HG03442 (cell line): ENCODE results near the gene KDM2A.

Experiments used
- ATAC-seq: cut with Tn5 transposase; IDR thresholded peaks from one replicate; pipeline ENCODE4 v1.9.1; 2021; ENCODE audit warnings: mild to moderate bottlenecking, moderate library complexity; ENCODE audit not compliant: unreplicated experiment

The KDM2A gene

DNA sequence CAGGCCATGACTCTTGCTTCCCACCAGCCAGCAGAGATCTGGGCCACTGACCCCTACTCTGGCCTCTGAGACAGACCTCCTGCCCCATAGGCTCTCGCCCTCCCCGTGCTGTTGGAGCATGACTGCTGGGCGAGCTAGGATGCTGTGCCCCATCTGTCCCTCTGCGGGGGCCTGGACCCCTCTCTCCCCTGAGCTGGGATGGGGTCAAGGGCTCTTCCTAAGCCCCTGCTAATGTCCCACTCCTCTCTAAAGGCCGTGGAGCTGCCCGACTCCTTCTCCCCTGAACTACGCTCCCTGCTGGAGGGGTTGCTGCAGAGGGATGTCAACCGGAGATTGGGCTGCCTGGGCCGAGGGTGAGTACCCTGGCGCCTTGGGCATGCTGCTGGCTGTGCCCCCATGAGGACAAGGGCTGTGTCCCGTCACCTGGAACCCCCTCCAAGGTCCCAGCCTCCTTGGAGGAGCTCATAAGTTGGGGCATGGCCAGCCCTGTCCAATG, 163.9 kb downstream of the KDM2A start:
- ATAC-seq, result no peak

DNA sequence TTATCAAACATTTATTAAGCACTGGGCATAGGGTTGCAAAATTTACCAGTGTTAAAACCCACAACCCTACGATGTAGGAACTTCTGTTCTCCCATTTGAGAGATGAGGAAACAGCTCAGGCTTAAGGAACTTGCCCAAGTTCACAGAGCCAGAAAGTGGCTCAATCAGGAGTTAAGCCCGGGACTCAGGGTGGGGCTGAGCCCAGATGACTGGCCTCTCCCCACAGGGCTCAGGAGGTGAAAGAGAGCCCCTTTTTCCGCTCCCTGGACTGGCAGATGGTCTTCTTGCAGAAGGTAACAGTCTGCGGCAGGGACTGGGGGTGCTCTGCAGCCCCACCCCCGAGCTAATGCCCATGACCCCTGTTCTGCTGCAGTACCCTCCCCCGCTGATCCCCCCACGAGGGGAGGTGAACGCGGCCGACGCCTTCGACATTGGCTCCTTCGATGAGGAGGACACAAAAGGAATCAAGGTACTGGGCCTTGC, 164.5 kb downstream of the KDM2A start:
- no peak for ATAC-seq

DNA sequence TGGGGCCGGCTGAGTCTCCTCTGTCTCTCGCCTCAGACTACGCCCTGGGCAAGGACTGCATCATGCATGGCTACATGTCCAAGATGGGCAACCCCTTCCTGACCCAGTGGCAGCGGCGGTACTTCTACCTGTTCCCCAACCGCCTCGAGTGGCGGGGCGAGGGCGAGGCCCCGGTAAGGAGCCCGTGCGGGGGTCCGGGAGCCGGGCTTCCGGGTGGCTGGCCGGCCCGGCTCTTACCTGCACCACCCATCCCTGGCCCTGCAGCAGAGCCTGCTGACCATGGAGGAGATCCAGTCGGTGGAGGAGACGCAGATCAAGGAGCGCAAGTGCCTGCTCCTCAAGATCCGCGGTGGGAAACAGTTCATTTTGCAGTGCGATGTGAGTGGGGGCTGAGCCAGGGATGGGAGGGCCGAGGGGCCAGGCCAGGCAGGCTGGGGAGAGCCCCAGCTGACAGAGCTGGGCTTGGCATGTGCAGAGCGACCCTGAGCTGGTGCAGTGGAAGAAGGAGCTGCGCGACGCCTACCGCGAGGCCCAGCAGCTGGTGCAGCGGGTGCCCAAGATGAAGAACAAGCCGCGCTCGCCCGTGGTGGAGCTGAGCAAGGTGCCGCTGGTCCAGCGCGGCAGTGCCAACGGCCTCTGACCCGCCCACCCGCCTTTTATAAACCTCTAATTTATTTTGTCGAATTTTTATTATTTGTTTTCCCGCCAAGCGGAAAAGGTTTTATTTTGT, 165.9 kb downstream of the KDM2A start:
- ATAC-seq, result no peak

GRCh38 chr11:67285541-67286498, 166.8 kb downstream of the KDM2A start:
- ATAC-seq, result no peak

GRCh38 chr11:67286621-67287333, 167.7 kb downstream of the KDM2A start:
- ATAC-seq, result no peak

DNA sequence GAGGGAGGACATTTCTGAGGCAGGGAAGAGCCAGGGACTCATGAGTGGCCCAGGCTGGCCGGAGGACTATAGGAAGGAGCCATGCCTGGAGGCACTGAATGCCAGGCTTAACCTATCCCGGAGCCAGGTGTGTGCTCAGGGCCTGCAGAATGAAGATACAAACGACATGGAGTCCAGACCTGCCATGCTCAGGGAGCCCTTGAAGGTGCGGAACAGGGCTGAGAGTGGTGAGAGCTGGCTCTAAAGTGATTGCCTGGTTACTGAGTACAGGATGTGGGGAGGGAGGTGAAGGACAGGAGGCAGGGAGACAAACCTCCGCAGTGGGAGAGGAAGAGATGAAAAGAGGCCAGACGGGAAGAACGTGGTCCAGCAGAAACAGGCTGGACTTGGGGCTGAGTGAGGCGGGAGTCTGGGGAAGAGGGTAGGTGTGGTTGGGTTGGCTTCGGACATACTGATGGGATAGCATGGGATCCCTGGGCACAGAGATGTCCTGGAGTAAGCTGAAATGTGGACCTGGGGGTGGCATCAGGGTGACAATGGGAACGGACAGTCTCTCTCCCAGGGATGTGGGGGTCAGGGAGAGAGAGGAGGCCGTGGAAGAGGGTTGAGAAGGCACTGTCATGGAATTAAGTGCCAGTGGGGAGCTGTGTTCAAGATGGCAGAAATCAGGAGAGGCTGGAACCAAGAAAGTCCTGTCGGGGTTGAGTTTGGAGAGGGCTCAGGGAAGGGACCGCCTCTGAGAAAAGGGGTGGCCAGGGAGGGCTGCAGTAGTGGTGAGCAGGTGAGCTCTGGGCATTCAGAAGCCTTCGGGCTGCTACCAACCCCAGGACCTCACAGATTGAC, 168.5 kb downstream of the KDM2A start:
- ATAC-seq, result no peak

- no peak for ATAC-seq
Observed at GRCh38 chr11:67288198-67288451, 169.1 kb downstream of the KDM2A start.

GRCh38 chr11:67288452-67289225, 169.6 kb downstream of the KDM2A start:
- ATAC-seq, result peak; percentile 62

DNA sequence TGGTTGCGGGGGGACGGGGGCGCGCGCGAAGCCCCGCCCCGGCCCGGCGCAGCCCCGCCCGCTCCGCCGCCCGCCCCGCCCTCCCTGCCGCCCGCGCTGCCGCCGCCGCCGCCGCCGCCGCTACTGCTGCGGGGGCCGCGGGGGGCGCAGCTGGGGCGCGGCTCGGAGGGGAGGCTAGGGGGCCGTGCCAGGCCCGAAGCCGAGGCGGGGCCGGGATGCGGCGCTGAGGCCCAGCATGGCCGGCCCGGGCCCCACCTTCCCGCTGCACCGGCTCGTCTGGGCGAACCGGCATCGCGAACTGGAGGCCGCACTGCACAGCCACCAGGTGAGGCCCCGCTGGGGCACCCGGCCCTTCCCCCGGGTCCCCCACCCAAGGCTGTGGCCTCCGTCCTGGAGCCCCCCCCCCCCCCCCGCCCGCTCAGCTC, 170.2 kb downstream of the KDM2A start, which contains the start of gene ANKRD13D:
Gene ANKRD13D (plus strand): TSS at position 78 of the 425 bp plus-strand sequence. CDS start 158 bp downstream, at position 236.
- ATAC-seq, result no peak

DNA sequence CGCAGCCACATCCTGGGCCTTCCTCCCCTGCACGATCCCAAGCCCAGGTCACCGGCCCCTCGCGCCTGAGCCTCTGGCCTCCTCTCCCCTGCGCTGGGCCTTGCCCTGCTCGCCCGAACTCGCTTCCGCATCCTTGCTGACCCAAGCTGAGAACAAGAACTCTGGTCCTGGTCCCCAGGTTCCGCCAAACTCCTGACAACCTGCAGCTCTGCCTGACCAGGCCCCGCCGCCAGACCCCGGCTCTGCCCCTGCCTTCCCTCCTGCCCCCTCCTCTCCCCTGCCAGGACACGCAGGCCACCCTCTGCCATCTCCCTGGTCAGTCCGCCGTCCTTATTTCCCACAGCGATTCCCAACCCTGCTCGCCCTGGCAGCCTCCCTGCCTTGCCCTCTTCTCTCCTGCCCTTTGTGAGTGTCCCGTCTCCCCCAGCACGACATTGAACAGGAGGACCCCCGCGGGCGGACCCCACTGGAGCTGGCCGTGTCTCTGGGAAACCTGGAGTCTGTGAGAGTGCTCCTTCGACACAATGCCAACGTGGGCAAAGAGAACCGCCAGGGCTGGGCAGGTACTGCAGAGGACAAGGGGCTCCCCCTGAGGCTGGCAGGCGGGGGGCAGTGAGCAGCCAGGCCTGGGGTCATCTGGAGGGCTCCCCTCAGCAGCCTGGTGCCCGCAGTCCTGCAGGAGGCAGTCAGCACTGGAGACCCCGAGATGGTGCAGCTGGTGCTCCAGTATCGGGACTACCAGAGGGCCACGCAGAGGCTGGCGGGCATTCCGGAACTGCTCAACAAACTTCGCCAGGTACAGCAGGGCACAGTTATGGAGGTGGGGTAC, 170.8 kb downstream of the KDM2A start:
- ATAC-seq, result no peak

DNA sequence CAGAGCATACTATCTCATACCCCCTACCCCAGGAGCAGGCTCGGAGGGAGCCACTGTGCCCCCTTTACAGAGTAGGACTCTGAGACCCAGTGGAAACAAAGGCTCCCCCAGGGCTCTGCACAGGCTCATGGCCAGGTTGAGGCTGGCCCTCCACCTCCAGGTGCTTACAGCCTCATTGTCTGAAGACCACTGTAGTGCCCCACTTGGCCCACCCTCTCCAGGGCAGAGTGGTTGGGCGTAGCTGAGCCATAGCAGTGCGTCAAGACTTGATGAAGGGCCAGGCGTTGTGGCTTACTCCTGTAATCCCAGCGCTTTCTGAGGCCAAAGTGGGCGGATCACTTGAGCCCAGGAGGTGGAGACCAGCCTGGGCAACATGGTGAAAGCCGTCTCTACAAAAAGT, 171.7 kb downstream of the KDM2A start:
- no peak for ATAC-seq

GRCh38 chr11:67291481-67292381, 172.7 kb downstream of the KDM2A start:
- no peak for ATAC-seq

- no peak for ATAC-seq
Observed at GRCh38 chr11:67292671-67293070, 173.6 kb downstream of the KDM2A start.

DNA sequence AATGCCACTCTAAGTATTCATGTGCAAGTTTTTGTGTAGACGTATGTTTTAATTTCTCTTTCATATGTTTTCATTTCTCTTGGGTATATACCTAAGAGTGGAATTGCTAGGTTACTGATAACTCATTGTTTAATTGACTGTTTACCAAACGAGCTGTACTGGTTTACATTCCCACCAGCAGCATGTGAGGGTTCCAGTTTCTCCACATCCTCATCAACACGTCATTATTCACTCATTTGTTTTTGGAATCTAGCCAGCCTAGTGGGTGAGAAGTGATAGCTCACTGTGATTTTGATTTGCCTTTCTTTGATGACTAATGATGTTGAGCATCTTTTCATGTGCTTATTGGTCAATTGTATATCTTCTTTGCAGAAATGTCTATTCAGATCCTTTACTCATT, 174.0 kb downstream of the KDM2A start:
- no peak for ATAC-seq

GRCh38 chr11:67295846-67296245, 176.8 kb downstream of the KDM2A start:
- no peak for ATAC-seq

DNA sequence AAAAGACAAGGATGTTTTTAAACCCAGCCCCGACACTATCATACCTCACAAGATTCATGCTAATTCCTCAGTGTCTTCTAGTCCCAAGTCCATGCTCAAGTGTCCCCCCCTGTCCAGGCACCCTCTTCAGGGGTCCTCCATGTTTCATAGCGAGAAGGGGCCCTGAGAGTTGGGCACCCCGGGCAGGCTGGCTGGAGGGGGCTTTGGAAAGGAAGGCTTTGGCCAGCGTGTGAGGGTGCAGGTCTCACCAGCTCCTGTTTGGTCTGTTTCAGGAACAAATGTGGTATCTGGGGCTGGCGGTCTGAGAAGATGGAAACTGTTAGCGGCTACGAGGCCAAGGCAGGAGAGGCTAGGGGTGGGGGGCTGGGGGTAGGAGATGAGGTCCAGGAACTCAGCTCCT, 179.7 kb downstream of the KDM2A start:
- ATAC-seq, result no peak

DNA sequence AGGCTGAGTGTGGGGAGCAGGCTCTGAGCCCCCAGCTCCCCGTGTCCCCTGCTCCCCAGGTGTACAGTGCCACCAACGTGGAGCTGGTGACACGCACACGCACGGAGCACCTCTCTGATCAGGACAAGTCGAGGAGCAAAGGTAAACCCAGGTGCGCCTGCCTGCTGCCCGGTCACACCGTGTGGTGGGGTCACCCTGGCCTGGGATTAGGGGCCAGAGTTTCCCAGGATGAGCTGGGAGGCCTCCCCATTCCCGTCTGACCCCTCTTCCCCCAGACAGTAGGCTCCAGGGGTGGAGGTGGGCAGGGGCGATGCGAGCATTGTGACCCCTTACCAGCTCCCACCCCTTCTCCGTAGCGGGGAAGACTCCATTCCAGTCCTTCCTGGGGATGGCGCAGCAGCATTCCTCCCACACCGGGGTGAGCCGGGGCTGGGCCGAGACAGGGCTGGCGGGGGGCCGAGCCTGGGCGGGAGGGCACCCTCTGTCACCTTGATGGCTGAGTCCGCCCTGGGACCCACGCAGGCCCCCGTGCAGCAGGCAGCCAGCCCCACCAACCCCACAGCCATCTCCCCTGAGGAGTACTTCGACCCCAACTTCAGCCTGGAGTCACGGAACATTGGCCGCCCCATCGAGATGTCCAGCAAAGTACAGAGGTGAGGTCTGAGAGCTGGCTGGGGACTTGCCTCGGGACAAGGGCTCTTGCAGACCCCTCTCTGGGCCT, 180.6 kb downstream of the KDM2A start:
- ATAC-seq, result no peak
